Testis (tissue), 3 donors: Measurements from ENCODE around the gene CGNL1. TPM values are rescaled to one million over a fixed set of nuclear protein-coding genes. Genes with fewer than 3 reads are reported as not detected.

Experiments used
- DNase-seq: peaks from one replicate; pipeline ENCODE4 v3.0.0-alpha.2; 2019
- H3K27ac ChIP-seq, 2 donors: fragments of 200-600 bp; sonication (generic); one replicate each; pipeline ENCODE4 v1.5.1; 2019
- H3K27me3 ChIP-seq: fragments of 200-600 bp; sonication (generic); one replicate; pipeline ENCODE4 v1.5.1; 2019
- H3K36me3 ChIP-seq: fragments of 200-600 bp; sonication (generic); one replicate; pipeline ENCODE4 v1.5.1; 2017; ENCODE audit warnings: low read depth; ENCODE audit errors: missing control alignments
- H3K4me1 ChIP-seq: fragments of 200-600 bp; sonication (generic); one replicate; pipeline ENCODE4 v1.5.1; 2019
- H3K4me3 ChIP-seq, 2 donors: fragments of 200-600 bp; sonication (generic); one replicate each; pipeline ENCODE4 v1.5.1; 2017 to 2019
- H3K9me3 ChIP-seq: fragments of 200-600 bp; sonication (generic); one replicate; pipeline ENCODE4 v1.5.1; 2017
- POLR2A ChIP-seq: fragments of 450-650 bp; IDR thresholded peaks from one replicate; pipeline ENCODE4 v1.6.1; 2017; ENCODE audit warnings: antibody characterized with exemption, mild to moderate bottlenecking, moderate library complexity
- WGBS, 2 donors: methylation state at CpG; one replicate each; pipeline ENCODE4 v1.1.5; 2018; 5-methylcytosine and 5-hydroxymethylcytosine counted together
- intact Hi-C: fragments of 100-400 bp; cut with DNase I; formaldehyde crosslinking; loops from one replicate; pipeline ENCODE4 v1.15.1; 2023; ENCODE audit warnings: low total_unique reads
- polyA plus RNA-seq: library from polyadenylated mRNA; stranded (reverse); fragments of 350-450 nt; fragmentation: Illumina TruSeq; extraction: RNeasy Lipid Tissue Mini Kit (QIAGEN cat#74804); gene quantifications from one replicate; pipeline ENCODE4 v1.2.3, GENCODE V29; 2014; ENCODE audit warnings: low read depth, low replicate concordance; ENCODE audit not compliant: insufficient read depth
- total RNA-seq, 2 donors: library from RNA; depleted of rRNA; stranded (reverse); fragments of >200 nt; gene quantifications; one replicate each; pipeline ENCODE4 v1.2.3, GENCODE V29; 2016
- TF ChIP-seq, protein P1 (sequence below), 3 experiments: fragments of 450-650 bp in 2 of 3; fragments of 200-600 bp in 1 of 3; sonication (generic) in 1 of 3; IDR thresholded peaks; one replicate each; pipeline ENCODE4 v1.5.1; 2016 to 2019; ENCODE audit warnings: antibody characterized with exemption in 3 of 3, mild to moderate bottlenecking in 2 of 3, moderate library complexity in 1 of 3

CGNL1 gene
- total and polyA plus RNA-seq, 3 donors from 2014 or later = 21.0 to 40.2 (median 29.2) TPM

DNA sequence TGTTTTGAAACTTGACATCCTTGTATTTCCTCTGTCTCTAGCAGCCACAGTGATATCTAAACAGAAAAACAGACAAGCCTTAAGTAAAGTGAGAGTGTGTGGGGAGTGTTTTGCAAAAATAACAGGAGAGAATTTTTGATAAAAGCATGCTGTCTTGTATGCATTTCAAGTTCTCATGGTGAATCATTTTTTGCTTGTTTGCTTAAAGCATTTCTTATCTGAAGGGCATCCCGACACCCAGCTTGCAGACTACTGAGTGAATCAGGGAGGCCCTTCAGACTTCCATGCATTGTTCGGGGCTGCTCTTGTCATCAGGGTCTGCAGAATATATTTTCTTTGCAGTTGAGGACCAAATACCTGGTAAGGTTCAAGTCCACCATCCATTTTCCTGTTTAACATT, 8.5 kb downstream of the CGNL1 start:
- no peak for DNase-seq
- H3K27ac ChIP-seq = peak overlapping the region in 1 of 2 donors; percentile 37
- H3K4me1 ChIP-seq = peaks cover 57% of the 10 kb centered on the region
- H3K4me3 ChIP-seq = no peak overlapping the region
- no peaks in the 10 kb centered on the region for H3K36me3 ChIP-seq
- WGBS, 2 donors = 54 to 57% methylated on average over 2 of the region's 2 CpGs
- intact Hi-C loops = loop anchor here (5.0 kb wide), 1 partner anchor 142 kb away; no protein-coding TSS in a partner anchor
- no peaks in the 10 kb centered on the region for H3K27me3 ChIP-seq
- no peak for TF ChIP-seq POLR2A
- TF ChIP-seq, protein P1, sequence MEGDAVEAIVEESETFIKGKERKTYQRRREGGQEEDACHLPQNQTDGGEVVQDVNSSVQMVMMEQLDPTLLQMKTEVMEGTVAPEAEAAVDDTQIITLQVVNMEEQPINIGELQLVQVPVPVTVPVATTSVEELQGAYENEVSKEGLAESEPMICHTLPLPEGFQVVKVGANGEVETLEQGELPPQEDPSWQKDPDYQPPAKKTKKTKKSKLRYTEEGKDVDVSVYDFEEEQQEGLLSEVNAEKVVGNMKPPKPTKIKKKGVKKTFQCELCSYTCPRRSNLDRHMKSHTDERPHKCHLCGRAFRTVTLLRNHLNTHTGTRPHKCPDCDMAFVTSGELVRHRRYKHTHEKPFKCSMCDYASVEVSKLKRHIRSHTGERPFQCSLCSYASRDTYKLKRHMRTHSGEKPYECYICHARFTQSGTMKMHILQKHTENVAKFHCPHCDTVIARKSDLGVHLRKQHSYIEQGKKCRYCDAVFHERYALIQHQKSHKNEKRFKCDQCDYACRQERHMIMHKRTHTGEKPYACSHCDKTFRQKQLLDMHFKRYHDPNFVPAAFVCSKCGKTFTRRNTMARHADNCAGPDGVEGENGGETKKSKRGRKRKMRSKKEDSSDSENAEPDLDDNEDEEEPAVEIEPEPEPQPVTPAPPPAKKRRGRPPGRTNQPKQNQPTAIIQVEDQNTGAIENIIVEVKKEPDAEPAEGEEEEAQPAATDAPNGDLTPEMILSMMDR (IDR thresholded peaks at IDR 0.05) = no peak
- H3K9me3 ChIP-seq = no peaks in the 10 kb centered on the region

GRCh38 chr15:57385923-57386390, 9.7 kb downstream of the CGNL1 start:
- DNase-seq = no peak
- no peak for TF ChIP-seq POLR2A
- TF ChIP-seq, protein P1 (IDR thresholded peaks at IDR 0.05) = no peak
- Histone ChIP-seq H3K4me1 (peaks cover 57% of the 10 kb centered on the region), H3K27ac (no peak overlapping the region), H3K27me3 (no peaks in the 10 kb centered on the region), H3K36me3 (no peaks in the 10 kb centered on the region), H3K9me3 (no peaks in the 10 kb centered on the region), H3K4me3 (no peak overlapping the region)
- WGBS, 2 donors = 74 to 82% methylated on average over 4 to 7 of the region's 7 CpGs
- intact Hi-C loops = loop anchor here (5.0 kb wide), 1 partner anchor 141 kb away; no protein-coding TSS in a partner anchor

GRCh38 chr15:57386976-57387375, 10.7 kb downstream of the CGNL1 start:
- no peaks in the 10 kb centered on the region for H3K36me3 ChIP-seq
- H3K27me3 ChIP-seq = no peaks in the 10 kb centered on the region
- peaks cover 56% of the 10 kb centered on the region for H3K4me1 ChIP-seq
- 53 to 67% methylated on average over 4 of the region's 4 CpGs for WGBS, 2 donors
- intact Hi-C loops = loop anchor here (5.0 kb wide), 1 partner anchor 140 kb away; no protein-coding TSS in a partner anchor
- TF ChIP-seq, protein P1 (IDR thresholded peaks at IDR 0.05) = no peak
- TF ChIP-seq POLR2A = no peak
- no peaks in the 10 kb centered on the region for H3K9me3 ChIP-seq
- H3K4me3 ChIP-seq = no peak overlapping the region
- peak; percentile 25 for DNase-seq
- no peak overlapping the region for H3K27ac ChIP-seq

- Histone ChIP-seq H3K27me3 (no peaks in the 10 kb centered on the region), H3K4me3 (no peak overlapping the region), H3K4me1 (peaks cover 51% of the 10 kb centered on the region), H3K36me3 (no peaks in the 10 kb centered on the region), H3K27ac (peak overlapping the region in 1 of 2 donors; percentile 70), H3K9me3 (no peaks in the 10 kb centered on the region)
- no peak for DNase-seq
- TF ChIP-seq POLR2A = no peak
- TF ChIP-seq, protein P1 (IDR thresholded peaks at IDR 0.05) = no peak
- 63 to 65% methylated on average over 3 of the region's 3 CpGs for WGBS, 2 donors
- intact Hi-C loops = loop anchor here (5.0 kb wide), 1 partner anchor 140 kb away; no protein-coding TSS in a partner anchor
These were observed 11.3 kb downstream of the CGNL1 start for GRCh38 chr15:57387564-57388076.

- Histone ChIP-seq H3K9me3 (no peaks in the 10 kb centered on the region), H3K36me3 (no peaks in the 10 kb centered on the region), H3K4me3 (no peak overlapping the region), H3K27ac (peak overlapping the region; percentile 4 to 70), H3K4me1 (peaks cover 45% of the 10 kb centered on the region), H3K27me3 (no peaks in the 10 kb centered on the region)
- no peak for TF ChIP-seq POLR2A
- TF ChIP-seq, protein P1 (IDR thresholded peaks at IDR 0.05) = no peak
- 32 to 41% methylated on average over 6 of the region's 6 CpGs for WGBS, 2 donors
- DNase-seq = peak; percentile 47
- intact Hi-C loops = loop anchor here (5.0 kb wide), 1 partner anchor 139 kb away; no protein-coding TSS in a partner anchor
These were observed 12.2 kb downstream of the CGNL1 start for GRCh38 chr15:57388464-57388863.
